HCT116 (cell line): ENCODE data around the gene XAF1. TPM values are rescaled to one million over a fixed set of nuclear protein-coding genes. Genes with fewer than 3 reads are reported as not detected.

ENCODE experiments used
- ATAC-seq: fragments of 200-7000 bp; cut with Tn5 transposase; 2 replicates; pipeline ENCODE4 v1.9.1; 2020; ENCODE audit warnings: mild to moderate bottlenecking, moderate library complexity
- BruUV-seq: library from RNA; stranded (reverse); fragments of 400-500 nt; replicated peaks from 2 replicates; lab custom pipeline; 2021; lab: Mats Ljungman, UMichigan
- CTCF ChIA-PET: fragments of 300-600 bp; sonication (Branson Sonifier 250); formaldehyde crosslinking; loops from one replicate; lab custom pipeline; 2021; ENCODE audit warnings: antibody characterized with exemption; lab: Charles Lee
- POLR2A ChIA-PET: fragments of 300-600, 350-600 bp; sonication (Branson Sonifier 250); formaldehyde crosslinking; loops from one replicate; lab custom pipeline; 2021; ENCODE audit warnings: antibody characterized with exemption; lab: Charles Lee
- RAD21 ChIA-PET, 2 experiments: fragments of 300-600 bp; sonication (Branson Sonifier 250); formaldehyde crosslinking; loops; one replicate each; lab custom pipeline; 2023; ENCODE audit warnings: low total read pairs in 2 of 2; ENCODE audit not compliant: uncharacterized antibody in 2 of 2, unreplicated experiment in 2 of 2, low non-redundant PET in 1 of 2; lab: Charles Lee
- DNase-seq: peaks from one replicate; pipeline ENCODE4 v3.0.0-alpha.2; 2010; ENCODE audit warnings: low read depth, low spot score
- H2AFZ ChIP-seq: fragments of 200-600 bp; shearing (Covaris generic), sonication (generic); 2 replicates; pipeline ENCODE4 v1.6.1; 2017; ENCODE audit warnings: low read depth, mixed run types, mixed read lengths, antibody characterized with exemption, low read length; ENCODE audit not compliant: poor library complexity, severe bottlenecking
- H3K27ac ChIP-seq: 2 replicates; pipeline ENCODE4 v1.5.1; 2012; ENCODE audit warnings: low read depth, low read length
- H3K27me3 ChIP-seq: fragments of 200-600 bp; sonication (generic); 2 replicates; pipeline ENCODE4 v1.6.1; 2016; ENCODE audit warnings: mixed run types, low read length, mixed read lengths; ENCODE audit not compliant: insufficient read depth
- H3K36me3 ChIP-seq, 2 experiments: fragments of 200-500 bp in 1 of 2; fragments of 200-600 bp in 1 of 2; sonication (Bioruptor generic) in 1 of 2; sonication (generic) in 1 of 2; 2 replicates each; pipeline versions ENCODE4 v1.5.1 to v1.6.1; 2014 to 2016; ENCODE audit warnings: low read length in 2 of 2, inconsistent platforms in 1 of 2, mixed read lengths in 1 of 2, mixed run types in 1 of 2; ENCODE audit not compliant: insufficient read depth in 2 of 2, control insufficient read depth in 1 of 2
- H3K4me1 ChIP-seq, 2 experiments: fragments of 200-600 bp in 1 of 2; sonication (generic) in 1 of 2; 2 replicates each; pipeline versions ENCODE4 v1.5.1 to v1.6.1; 2012 to 2017; ENCODE audit warnings: low read length in 2 of 2, inconsistent platforms in 1 of 2, mild to moderate bottlenecking in 1 of 2, mixed read lengths in 1 of 2, mixed run types in 1 of 2, moderate library complexity in 1 of 2; ENCODE audit not compliant: insufficient read depth in 2 of 2, control insufficient read depth in 1 of 2
- H3K4me2 ChIP-seq: fragments of 200-600 bp; sonication (generic); 2 replicates; pipeline ENCODE4 v1.6.1; 2017; ENCODE audit warnings: mixed run types, low read length, mixed read lengths
- H3K4me3 ChIP-seq, 2 experiments: fragments of 200-600 bp in 1 of 2; sonication (generic) in 1 of 2; replicated peaks in 1 of 2; 2 replicates each; pipeline ENCODE4 v1.5.1; 2011 to 2016; ENCODE audit warnings: low read length in 2 of 2, control low read depth in 1 of 2, low read depth in 1 of 2, mild to moderate bottlenecking in 1 of 2, mixed read lengths in 1 of 2, mixed run types in 1 of 2
- H3K79me2 ChIP-seq: fragments of 200-600 bp; sonication (generic); 2 replicates; pipeline ENCODE4 v1.6.1; 2017; ENCODE audit warnings: mild to moderate bottlenecking, mixed run types, low read length, moderate library complexity, mixed read lengths; ENCODE audit not compliant: insufficient read depth
- H3K9ac ChIP-seq: fragments of 200-600 bp; sonication (generic); 2 replicates; pipeline ENCODE4 v1.6.1; 2016; ENCODE audit warnings: low read length, mixed read lengths
- H3K9me2 ChIP-seq: fragments of 200-600 bp; sonication (generic), shearing (Covaris generic); 2 replicates; pipeline ENCODE4 v1.6.1; 2017; ENCODE audit warnings: mixed run types, mild to moderate bottlenecking, moderate library complexity; ENCODE audit not compliant: insufficient read depth
- H3K9me3 ChIP-seq, 2 experiments: fragments of 200-500 bp in 1 of 2; fragments of 200-600 bp in 1 of 2; sonication (Bioruptor generic) in 1 of 2; sonication (generic) in 1 of 2; 2 replicates each; pipeline ENCODE4 v1.6.1; 2014 to 2017; ENCODE audit warnings: low read length in 2 of 2, mixed read lengths in 2 of 2, inconsistent platforms in 1 of 2, low read depth in 1 of 2, mild to moderate bottlenecking in 1 of 2, mixed run types in 1 of 2, moderate library complexity in 1 of 2; ENCODE audit not compliant: control insufficient read depth in 1 of 2, insufficient read depth in 1 of 2
- H4K20me1 ChIP-seq: fragments of 200-600 bp; sonication (generic), shearing (Covaris generic); 2 replicates; pipeline ENCODE4 v1.6.1; 2017; ENCODE audit warnings: mixed run types, mild to moderate bottlenecking, moderate library complexity; ENCODE audit not compliant: insufficient read depth
- CEBPB ChIP-seq: IDR thresholded peaks from 2 replicates; pipeline ENCODE4 v1.6.1; 2012; ENCODE audit warnings: low read depth
- EGR1 ChIP-seq: IDR thresholded peaks from 2 replicates; pipeline ENCODE4 v1.6.1; 2012; ENCODE audit warnings: low read depth
- ELF1 ChIP-seq: IDR thresholded peaks from 2 replicates; pipeline ENCODE4 v1.6.1; 2012; ENCODE audit warnings: low read depth, borderline replicate concordance
- EZH2phosphoT487 ChIP-seq: fragments of 200-600 bp; IDR thresholded peaks from 2 replicates; pipeline ENCODE4 v1.6.1; 2018; ENCODE audit warnings: antibody characterized with exemption, borderline replicate concordance
- POLR2A ChIP-seq: IDR thresholded peaks from 2 replicates; pipeline ENCODE4 v1.7.0; 2011; ENCODE audit warnings: borderline replicate concordance; ENCODE audit not compliant: insufficient read depth, insufficient read length; ENCODE audit errors: extremely low read depth
- SIN3A ChIP-seq: IDR thresholded peaks from 2 replicates; pipeline ENCODE4 v1.6.1; 2012; ENCODE audit warnings: low read depth
- SP1 ChIP-seq: IDR thresholded peaks from 2 replicates; pipeline ENCODE4 v1.6.1; 2012; ENCODE audit warnings: low read depth
- SRF ChIP-seq: IDR thresholded peaks from 2 replicates; pipeline ENCODE4 v1.6.1; 2012; ENCODE audit warnings: low read depth
- YY1 ChIP-seq: IDR thresholded peaks from 2 replicates; pipeline ENCODE4 v1.6.1; 2011; ENCODE audit warnings: low read length, low read depth, moderate library complexity, mild to moderate bottlenecking; ENCODE audit not compliant: insufficient replicate concordance; ENCODE audit errors: extremely low read depth
- ZNF274 ChIP-seq: fragments of 200-500 bp; sonication (Bioruptor generic); IDR thresholded peaks from 2 replicates; pipeline ENCODE4 v1.6.1; 2014; ENCODE audit warnings: mild to moderate bottlenecking, low read depth, low read length, inconsistent platforms
- intact Hi-C: fragments of 100-400 bp; cut with micrococcal nuclease; formaldehyde crosslinking; loops from 2 replicates; pipeline ENCODE4 v1.10.0; 2022
- total RNA-seq: library from RNA; stranded (reverse); gene quantifications from one replicate; pipeline ENCODE4 v1.2.1, GENCODE V29; 2021; ENCODE audit not compliant: unreplicated experiment
- TF ChIP-seq, protein P1 (sequence below): IDR thresholded peaks from 2 replicates; pipeline ENCODE4 v1.6.1; 2012
- TF ChIP-seq, protein P2 (sequence below), 3 experiments: fragments of 200-600 bp in 1 of 3; sonication (generic) in 1 of 3; IDR thresholded peaks in 2 of 3; conservative IDR thresholded peaks in 1 of 3; 2 replicates each; pipeline ENCODE4 v1.5.1; 2012 to 2017; ENCODE audit warnings: low read depth in 2 of 3, low read length in 2 of 3, antibody characterized with exemption in 1 of 3, borderline replicate concordance in 1 of 3, control low read depth in 1 of 3, mild to moderate bottlenecking in 1 of 3, mixed read lengths in 1 of 3, mixed run types in 1 of 3, moderate library complexity in 1 of 3; ENCODE audit not compliant: insufficient read depth in 1 of 3

XAF1 gene
- total RNA-seq, 1 experiment from 2014 or later = 0.25 TPM

GRCh38 chr17:6823011-6823442 lies 67.2 kb downstream of the XAF1 start:
- ChIA-PET POLR2A (no interaction called here), RAD21 (no interaction called here), CTCF (no interaction called here)
- no TSS peak for BruUV-seq
- H3K4me2 ChIP-seq = peak overlapping the region; percentile 20; the same call in 1 of the 2 replicates
- H3K36me3 ChIP-seq = no peaks in the 10 kb centered on the region
- no peak overlapping the region for H3K4me3 ChIP-seq
- H4K20me1 ChIP-seq = no peaks in the 10 kb centered on the region
- H3K4me1 ChIP-seq = peaks cover 0 to 8% of the 10 kb centered on the region in 2 experiments; a peak in 2 of 4 replicates
- intact Hi-C loops = no loop called here
- no peak for TF ChIP-seq CEBPB
- no peak for TF ChIP-seq ELF1
- TF ChIP-seq, protein P1, sequence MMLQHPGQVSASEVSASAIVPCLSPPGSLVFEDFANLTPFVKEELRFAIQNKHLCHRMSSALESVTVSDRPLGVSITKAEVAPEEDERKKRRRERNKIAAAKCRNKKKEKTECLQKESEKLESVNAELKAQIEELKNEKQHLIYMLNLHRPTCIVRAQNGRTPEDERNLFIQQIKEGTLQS = no peak
- TF ChIP-seq EZH2phosphoT487 = no peak
- no peak for TF ChIP-seq POLR2A
- TF ChIP-seq EGR1 = no peak
- TF ChIP-seq, protein P2, sequence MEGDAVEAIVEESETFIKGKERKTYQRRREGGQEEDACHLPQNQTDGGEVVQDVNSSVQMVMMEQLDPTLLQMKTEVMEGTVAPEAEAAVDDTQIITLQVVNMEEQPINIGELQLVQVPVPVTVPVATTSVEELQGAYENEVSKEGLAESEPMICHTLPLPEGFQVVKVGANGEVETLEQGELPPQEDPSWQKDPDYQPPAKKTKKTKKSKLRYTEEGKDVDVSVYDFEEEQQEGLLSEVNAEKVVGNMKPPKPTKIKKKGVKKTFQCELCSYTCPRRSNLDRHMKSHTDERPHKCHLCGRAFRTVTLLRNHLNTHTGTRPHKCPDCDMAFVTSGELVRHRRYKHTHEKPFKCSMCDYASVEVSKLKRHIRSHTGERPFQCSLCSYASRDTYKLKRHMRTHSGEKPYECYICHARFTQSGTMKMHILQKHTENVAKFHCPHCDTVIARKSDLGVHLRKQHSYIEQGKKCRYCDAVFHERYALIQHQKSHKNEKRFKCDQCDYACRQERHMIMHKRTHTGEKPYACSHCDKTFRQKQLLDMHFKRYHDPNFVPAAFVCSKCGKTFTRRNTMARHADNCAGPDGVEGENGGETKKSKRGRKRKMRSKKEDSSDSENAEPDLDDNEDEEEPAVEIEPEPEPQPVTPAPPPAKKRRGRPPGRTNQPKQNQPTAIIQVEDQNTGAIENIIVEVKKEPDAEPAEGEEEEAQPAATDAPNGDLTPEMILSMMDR (IDR thresholded peaks at IDR 0.05 in 2 of 3, conservative IDR thresholded peaks at IDR 0.05 in 1 of 3; ENCODE audit: borderline replicate concordance in 1 of 3, insufficient read depth in 1 of 3, low read depth in 2 of 3, low read length in 2 of 3) = no peak
- TF ChIP-seq YY1 = no peak
- no peak for TF ChIP-seq SIN3A
- TF ChIP-seq ZNF274 = no peak
- no peak for TF ChIP-seq SP1
- no peak for TF ChIP-seq SRF
- H3K9me2 ChIP-seq = no peaks in the 10 kb centered on the region
- peaks cover under 1% of the 10 kb centered on the region; the same call in 1 of the 2 replicates for H3K27me3 ChIP-seq
- no peak overlapping the region for H3K9ac ChIP-seq
- no peaks in the 10 kb centered on the region for H3K79me2 ChIP-seq
- DNase-seq = no peak
- ATAC-seq = no peak
- H2AFZ ChIP-seq = no peak overlapping the region
- no peak overlapping the region for H3K27ac ChIP-seq
- no peaks in the 10 kb centered on the region for H3K9me3 ChIP-seq

Other genes with a start within 250 kb of the XAF1 start
- gene PITPNM3, start 199.5 kb upstream of the XAF1 start, total RNA-seq = 4.2 TPM
- gene KIAA0753, start 115.3 kb upstream of the XAF1 start, total RNA-seq = 18.3 TPM
- gene TXNDC17, start 115.0 kb upstream of the XAF1 start, total RNA-seq = 121 TPM
- 20.3 TPM for gene MED31, start 104.4 kb upstream of the XAF1 start, total RNA-seq
- 0.76 TPM for gene C17orf100, start 104.3 kb upstream of the XAF1 start, total RNA-seq
- 0.07 TPM for gene SLC13A5, start 42.7 kb upstream of the XAF1 start, total RNA-seq
- gene FBXO39, start 20.2 kb downstream of the XAF1 start, total RNA-seq = not detected
- gene TEKT1, start 75.7 kb downstream of the XAF1 start, total RNA-seq = not detected
- not detected for gene ALOX12, start 240.0 kb downstream of the XAF1 start, total RNA-seq